LoVo (cell line): Measurements from ENCODE around the gene HRG.
"Not testable (repeated sequence)": the region's sequence is repeated elsewhere in the genome, so short reads cannot be mapped to it uniquely, and the experiment has no call there.

Experiments used
- DNase-seq: peaks from one replicate; pipeline ENCODE4 v3.0.0-alpha.2; 2016; ENCODE audit warnings: low spot score

The HRG gene

GRCh38 chr3:186679151-186679550 is 13.3 kb downstream of the HRG start:
- DNase-seq: no peak

DNA sequence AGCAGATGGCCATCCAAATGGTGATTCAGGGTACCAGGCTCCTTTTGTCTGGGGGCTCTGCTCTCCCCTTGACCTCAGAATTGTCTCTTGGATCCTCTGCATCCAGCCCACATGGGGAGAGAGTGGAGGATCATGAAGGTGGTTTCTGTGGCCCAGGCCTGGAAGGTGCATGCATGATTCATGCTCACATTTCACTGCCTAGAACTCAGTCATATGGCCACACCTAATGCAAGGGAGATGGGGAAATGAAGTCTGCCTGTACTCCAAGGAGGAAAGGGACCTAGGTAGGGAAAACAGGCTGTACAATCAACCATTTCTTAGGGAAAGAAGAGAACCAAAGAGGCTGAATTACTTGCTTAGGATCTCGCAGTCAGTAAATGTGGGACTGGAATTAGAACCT is 15.1 kb downstream of the HRG start:
- no peak for DNase-seq

GRCh38 chr3:186682812-186683211 is 17.0 kb downstream of the HRG start:
- DNase-seq: no peak

GRCh38 chr3:186683979-186684378 is 18.2 kb downstream of the HRG start:
- no peak for DNase-seq

- not testable (repeated sequence) for DNase-seq
Measured at GRCh38 chr3:186686475-186686874, 20.7 kb downstream of the HRG start.

DNA sequence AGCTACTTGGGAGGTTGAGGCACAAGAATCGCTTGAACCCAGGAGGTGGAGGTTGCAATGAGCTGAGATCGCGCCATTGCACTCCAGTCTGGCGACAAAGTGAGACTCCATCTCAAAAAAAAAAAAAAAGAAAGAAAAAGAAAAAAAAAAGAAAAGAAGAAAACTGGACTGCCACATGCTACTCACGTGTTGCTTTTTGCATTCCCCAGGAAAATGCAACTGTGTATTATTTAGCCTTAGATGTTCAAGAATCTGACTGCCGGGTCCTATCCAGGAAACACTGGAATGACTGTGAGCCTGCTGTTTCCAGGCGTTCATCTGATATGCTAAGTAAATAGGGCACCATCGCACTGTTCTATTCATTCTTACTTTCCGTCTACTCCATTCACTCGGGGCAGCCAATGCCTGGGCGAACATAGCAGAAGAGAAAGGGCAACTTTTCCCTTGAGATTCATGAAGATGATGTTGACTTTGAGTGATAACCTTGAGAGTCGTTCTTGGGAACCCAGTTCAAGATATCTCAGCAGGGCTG is 21.4 kb downstream of the HRG start:
- no peak for DNase-seq

GRCh38 chr3:186690304-186690703 is 24.5 kb downstream of the HRG start:
- not testable (repeated sequence) for DNase-seq

- no peak for DNase-seq
Measured at GRCh38 chr3:186691676-186692075, 25.9 kb downstream of the HRG start.

DNA sequence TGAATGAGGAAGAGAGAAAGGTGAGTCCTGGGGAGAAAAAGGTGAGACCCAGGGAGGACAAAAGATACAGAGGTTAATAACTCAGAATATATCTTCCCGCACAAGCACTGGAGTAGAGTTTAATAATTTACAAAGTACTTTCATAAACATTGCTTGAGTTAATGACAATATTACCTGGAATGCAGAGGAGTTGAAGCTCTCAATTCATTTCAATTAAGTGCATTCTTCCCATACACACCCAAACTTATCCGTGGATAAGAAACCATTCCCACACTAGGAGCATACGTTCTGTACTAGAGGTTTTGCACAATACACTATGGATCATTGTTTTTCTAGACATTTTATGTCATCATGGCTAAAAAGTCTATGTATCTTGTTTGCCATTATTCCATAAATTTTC is 28.0 kb downstream of the HRG start:
- DNase-seq: no peak

- DNase-seq: no peak
Measured at GRCh38 chr3:186694288-186695032, 28.6 kb downstream of the HRG start.

DNA sequence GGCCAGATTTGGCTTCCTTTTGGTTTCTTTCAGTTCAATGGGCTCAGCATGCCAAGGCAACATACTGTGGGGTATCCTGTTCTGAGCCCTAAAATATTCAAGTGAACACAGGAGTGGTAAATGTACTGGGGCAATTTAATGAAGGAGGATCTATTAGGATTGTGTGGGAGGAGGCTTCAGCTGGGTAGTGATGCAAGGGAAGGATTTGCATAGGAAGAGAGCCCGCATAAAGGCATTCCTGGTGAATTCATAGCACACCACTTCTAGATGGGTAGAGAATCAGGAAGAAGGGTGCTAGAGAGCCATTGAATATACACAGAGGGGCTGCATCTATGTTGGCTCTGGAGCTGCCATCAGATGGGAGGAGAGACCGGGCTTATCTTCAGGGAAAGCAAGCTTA is 30.7 kb downstream of the HRG start:
- no peak for DNase-seq

DNA sequence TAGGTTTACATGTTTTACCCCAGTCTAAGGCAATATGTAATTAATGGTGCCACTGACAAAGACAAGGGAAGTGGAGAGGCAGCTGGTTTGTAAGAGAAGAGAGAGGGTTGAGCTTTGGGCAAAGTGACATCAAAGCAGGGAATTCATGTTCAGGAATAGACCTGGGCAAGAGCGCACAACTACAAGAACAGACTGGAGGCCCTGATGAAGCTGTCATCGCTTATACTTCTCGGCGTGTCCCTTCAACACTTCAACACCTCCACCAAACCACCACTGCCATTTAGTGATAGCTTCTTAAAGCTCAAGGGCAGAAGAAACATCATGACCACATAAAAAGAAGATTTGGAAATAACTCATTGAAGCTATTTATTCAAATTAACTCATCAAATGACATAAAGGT is 31.7 kb downstream of the HRG start:
- DNase-seq: no peak

DNA sequence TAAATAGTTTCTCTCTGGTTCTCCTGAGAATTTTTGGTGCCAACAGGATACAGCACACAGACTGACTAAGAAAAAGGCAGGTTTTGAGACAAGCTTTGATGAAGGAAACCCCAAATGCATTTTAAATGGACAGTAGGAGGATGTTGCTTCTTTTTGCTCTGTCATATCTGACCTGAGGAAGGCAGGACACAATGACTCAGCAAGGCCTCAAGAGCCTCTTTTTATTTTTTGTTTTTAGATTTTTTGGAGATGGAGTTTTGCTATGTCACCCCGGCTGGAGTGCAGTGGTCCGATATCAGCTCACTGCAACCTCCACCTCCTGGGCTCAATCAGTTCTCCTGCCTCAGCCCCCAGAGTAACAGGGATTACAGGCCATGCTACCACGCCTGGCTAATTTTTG is 34.5 kb downstream of the HRG start:
- DNase-seq: no peak

DNA sequence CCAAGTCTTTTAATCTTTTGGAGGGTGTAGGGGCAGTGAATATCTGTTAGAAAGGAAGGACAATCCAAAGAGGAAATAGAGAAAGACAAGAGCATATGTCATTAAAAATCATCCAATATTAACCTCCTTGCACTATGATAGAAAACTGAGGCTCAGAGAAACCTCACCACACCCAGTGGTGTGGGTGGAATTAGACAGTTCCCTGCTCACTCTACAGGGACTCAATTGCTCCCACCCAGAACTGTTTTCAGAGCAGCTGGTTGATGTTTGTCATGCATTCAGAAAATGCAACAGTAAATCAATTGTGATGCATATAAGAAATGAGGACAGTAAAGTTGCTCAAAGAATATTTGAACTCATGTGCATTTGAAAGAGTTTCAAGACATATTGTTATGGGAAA is 36.6 kb downstream of the HRG start:
- DNase-seq: not testable (repeated sequence)

DNA sequence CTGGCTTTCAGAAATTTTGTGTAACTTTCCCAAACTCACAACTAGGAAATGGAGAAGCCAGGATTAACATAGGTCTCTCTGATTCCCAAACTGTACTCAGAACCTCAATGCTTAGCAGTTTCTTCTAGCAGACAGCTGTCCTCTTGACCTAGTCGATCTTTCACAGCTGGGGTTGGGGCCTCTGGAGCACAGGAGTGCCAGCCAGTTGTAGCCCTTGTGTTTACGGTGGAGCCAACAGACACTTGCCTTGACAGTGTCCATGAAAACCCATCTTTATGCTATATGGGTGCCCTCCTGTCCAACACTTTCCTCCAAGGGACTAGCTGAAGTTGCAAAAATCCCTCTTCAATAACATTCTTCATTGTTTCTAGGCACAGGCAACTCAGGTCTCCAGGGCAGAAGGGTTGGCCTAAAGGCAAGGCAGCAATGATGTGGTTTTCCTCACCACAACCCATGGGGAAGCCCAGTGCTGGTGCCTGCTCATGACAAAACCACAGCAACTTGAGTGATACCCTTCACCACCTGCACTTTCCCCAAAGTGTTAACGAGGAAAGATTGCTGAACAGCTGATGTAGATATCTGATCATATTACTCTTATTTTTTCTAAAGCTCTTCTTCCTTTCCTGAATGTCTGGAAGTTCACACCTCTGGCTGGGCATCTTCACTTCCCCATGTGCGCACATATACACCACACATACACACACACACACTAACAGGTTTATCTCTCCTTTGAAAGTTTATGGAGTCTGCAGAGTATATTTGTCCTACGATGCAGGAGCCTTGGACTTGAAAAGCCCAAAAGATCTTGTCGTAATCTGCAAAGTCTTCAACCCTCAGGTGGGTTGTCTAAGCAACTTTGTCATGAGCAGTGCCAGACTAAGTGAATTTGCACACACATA is 40.3 kb downstream of the HRG start:
- DNase-seq: no peak

DNA sequence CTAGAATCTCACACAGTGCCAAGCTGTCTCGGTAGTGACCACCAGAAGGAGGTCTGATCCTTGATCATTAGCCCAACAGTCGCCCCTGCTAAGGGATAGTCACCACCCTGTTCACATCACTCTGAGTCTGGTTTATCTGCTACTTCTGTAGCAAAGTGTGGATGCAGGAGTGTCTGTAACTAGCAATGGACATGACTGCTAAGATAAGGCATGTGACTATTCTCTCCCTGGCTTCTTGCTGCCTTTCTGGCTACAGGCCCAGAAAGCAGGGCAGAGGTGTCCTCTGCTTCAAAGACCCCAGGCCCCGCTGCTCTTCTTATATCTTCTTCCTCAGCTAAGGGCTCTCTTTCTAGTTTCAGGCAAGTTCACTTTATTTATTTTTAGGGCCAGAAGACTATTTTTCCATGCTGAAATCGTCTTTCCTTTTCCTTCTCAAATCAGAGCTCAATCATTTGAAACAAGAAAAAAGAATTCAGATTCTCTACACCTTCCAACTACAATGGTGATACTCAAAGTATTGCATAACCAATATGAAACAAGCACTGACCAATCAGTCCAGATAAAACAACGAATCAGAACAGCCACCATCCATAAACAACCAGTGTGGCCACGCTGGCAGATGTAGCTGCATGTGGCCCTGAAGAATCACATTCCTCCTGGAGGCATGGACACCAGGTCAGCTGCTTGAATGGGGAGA is 43.3 kb downstream of the HRG start:
- DNase-seq: no peak

DNA sequence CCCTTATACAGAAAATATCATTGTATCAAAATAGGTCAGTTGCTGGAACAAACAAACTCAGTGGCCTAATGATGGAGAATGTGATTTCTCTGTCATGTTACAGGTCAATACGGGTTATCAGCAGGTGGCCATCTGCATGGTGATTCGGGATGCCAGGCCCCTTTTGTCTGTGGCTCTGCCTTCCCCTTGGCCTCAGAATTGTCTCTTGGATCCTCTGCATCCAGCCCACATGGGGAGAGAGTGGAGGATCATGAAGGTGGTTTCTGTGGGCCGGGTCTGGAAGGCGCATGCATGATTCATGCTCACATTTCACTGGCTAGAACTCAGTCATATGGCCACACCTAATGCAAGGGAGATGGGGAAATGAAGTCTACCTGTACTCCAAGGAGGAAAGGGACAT is 44.9 kb downstream of the HRG start:
- DNase-seq: not testable (repeated sequence)

- no peak for DNase-seq
Measured at GRCh38 chr3:186713499-186713898, 47.7 kb downstream of the HRG start.

DNA sequence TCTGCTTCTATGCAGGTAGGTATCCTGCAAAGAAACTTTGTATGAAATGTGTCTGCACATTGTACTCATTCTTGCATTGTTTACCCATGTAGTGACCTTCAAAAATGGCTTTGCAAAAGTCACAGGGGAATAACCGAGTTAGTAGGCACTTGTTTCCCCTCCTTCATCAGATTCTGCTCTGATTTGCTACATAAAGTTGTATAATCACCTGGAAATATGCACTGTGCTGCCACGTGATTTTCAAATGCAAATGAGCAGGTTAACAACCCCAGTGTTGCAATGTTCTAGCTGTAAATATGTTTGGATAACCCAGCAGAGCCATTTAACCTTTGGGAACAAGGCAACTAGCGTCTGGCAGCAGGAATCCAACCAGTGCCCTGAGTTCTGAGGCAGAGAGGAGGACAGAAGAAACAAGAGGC is 51.2 kb downstream of the HRG start, which contains the start of gene KNG1:
TSS of gene KNG1 (plus strand) at position 321 of the 419 bp plus-strand sequence. CDS start 184 bp downstream, outside the sequence.
- no peak for DNase-seq

DNA sequence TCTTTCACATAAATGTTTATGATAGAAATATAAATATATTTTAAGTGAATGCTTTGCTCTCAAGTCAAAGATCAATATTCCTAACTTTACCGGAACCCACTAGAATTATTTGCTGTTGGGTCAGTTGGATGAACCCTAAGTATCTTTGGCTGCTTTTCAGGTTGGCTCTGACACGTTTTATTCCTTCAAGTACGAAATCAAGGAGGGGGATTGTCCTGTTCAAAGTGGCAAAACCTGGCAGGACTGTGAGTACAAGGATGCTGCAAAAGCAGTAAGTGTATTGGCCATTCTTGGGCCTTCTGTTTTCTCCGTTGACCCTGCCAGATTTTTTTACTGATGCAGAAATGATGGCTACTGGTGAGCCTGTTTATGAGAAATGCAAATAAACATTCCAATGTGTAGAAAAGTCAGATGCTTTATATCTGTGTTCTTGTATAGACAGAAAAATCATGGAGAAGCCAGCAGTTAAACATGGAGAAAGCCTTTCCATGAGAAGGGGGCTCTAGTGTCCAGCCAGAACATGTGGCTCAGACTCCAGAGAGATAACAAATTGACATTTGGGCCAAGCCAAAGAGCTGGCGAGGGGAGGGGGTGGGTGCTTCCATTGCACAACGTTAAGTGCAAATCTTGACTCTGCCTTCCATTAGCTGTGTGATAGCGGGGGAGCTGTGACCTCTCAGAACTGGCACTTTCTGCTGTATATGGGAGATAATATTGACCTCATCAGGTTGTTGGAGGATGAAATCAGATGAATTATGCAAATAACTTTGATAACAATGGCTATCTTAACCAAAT is 54.3 kb downstream of the HRG start:
- DNase-seq: no peak

GRCh38 chr3:186722457-186722856 is 56.6 kb downstream of the HRG start:
- peak; percentile 32 for DNase-seq
